Left colon (tissue), 2 donors: ENCODE results near the gene MRFAP1. TPM values are rescaled to one million over a fixed set of nuclear protein-coding genes. Genes with fewer than 3 reads are reported as not detected.
"Not testable (repeated sequence)": the region's sequence is repeated elsewhere in the genome, so short reads cannot be mapped to it uniquely, and the experiment has no call there.

Source experiments
- ATAC-seq: fragments of 200-7000 bp; cut with Tn5 transposase; one replicate; pipeline ENCODE4 v1.9.1; 2020; ENCODE audit warnings: mild to moderate bottlenecking, moderate library complexity
- DNase-seq, 2 donors: peaks; one replicate each; pipeline ENCODE4 v3.0.0-alpha.2; 2020
- intact Hi-C, 2 donors: fragments of 100-400 bp; cut with DNase I in 1 of 2; cut with micrococcal nuclease in 1 of 2; formaldehyde crosslinking; loops; one replicate each; pipeline versions ENCODE4 v1.11.2 to v1.14.0; 2022; cut with DNase I, micrococcal nuclease
- total RNA-seq, 2 donors: library from RNA; stranded (reverse); fragmentation: NEBNext Ultra II Directional; extraction: Animal tissue kit (Norgen Biotek cat#: 25700); gene quantifications; one replicate each; pipeline ENCODE4 v1.2.1, GENCODE V29; 2021
- donor health status: DM: no; HTN: no; CAD: no.
- donor health status: DM: yes; HTN: yes; CAD: no.

The MRFAP1 gene
- total RNA-seq, 2 donors from 2014 or later = 168 to 169 TPM

DNA sequence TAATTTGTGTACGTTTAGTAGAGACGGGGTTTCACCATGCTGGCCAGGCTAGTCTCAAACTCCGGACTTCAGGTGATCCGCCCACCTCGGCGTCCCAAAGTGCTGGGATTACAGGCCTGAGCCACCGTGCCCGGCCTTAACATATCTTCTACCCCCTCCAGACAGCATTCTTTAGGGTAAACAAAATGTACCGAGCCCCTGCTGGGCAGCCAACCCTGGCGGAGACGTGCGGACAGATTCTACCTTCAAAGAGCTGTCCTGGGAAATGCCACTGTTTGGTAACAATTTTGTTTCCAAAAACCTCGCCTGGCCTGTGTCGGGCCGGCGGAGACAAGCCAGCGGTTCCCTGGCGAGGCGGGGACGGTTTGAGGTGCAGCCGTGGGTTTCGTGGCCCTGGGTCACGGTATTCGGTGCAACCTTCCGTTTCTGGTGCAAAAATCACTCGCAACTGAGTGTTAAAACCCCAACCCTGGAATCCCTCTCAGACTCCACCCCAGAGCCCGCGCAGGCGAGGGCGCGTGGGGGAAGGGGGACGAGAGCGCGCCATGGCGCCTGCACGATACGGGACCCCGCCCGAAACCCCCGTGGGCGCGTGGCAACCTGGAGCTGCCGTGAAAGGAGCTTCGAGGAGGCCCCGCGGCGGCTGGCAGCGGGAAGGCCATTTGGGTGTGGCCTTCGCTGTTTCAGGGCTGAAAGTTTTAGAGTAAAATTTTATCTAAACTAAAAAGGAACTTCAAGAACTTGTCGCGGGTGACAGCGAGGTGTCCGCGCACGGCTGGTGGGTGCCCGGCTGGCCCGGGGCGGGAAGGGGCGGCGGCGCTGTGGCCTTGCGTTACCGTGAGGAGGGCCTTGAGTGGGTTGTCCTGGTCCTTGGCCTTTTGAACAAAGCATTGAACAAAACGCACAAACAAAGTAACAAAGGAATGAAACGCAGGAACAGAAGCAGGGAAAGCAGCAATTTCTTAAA, 17.0 kb downstream of the MRFAP1 start:
- intact Hi-C loops = no loop called here
- ATAC-seq (no peak), DNase-seq (no peak)

DNA sequence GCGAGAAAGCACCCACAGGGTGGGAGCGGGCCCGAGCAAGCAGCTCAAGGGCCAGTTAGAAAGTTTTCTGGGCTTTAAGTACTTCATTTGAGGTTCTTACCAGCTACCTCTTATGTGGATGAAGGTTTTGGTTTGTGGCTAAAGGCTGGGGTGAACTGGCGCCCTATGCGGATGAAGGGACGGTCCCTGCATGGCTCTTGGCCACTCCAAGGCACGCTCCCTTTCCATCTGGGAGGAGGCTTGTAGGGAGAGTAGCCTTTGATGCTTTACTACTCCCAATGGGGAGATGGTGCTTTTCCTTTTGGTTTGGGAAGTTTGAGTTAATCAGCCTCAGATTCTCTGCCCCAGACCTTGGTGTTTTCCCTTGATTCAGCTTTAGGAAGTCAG, 17.7 kb downstream of the MRFAP1 start:
- ATAC-seq = no peak
- DNase-seq = no peak
- intact Hi-C loops = no loop called here

DNA sequence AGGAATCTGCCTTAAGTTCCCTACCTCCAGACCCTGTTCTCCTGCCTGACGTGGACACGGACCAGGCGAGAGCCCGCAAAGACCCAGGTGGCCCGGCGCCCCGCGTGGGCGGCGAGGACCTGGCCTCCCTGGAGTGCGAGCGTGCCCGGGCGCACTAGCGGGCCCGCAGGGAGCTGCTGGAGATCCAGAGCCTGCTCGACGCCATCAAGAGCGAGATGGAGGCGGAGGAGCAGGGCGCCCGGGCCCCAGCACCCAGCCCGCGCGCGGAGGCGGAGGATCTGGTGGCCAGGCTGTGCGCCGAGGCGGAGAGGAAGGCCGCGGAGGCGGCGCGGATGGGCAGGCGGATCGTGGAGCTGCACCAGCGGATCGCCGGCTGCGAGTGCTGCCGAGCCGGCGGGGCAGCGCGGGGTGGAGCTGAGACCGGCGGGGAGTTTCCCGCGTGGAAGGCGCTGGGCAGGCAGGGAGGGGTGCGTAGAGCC, 18.2 kb downstream of the MRFAP1 start:
- DNase-seq (peak in 1 of 2 donors; percentile 39), ATAC-seq (peak; percentile 61)
- intact Hi-C loops = no loop called here

DNA sequence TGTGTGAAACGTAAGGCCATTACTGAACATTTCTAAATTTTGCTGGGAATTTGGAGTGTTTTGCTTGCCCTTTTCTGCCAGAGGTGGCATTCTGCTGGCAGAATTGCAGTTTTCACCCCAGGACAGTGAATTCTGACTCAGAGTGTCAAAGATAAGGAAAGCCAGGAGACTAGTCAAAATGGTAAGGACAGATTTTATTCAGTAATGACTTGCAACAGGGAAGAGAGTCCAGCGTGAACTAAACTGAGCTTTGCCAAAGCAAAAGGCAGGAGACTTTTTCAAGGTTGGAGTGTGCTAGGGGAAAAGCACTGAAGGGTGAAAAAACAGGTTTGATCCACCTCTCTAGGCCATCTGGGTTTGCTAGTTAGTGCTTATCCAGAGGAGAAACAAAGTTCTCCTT, 19.4 kb downstream of the MRFAP1 start:
- ATAC-seq = no peak
- intact Hi-C loops = no loop called here

DNA sequence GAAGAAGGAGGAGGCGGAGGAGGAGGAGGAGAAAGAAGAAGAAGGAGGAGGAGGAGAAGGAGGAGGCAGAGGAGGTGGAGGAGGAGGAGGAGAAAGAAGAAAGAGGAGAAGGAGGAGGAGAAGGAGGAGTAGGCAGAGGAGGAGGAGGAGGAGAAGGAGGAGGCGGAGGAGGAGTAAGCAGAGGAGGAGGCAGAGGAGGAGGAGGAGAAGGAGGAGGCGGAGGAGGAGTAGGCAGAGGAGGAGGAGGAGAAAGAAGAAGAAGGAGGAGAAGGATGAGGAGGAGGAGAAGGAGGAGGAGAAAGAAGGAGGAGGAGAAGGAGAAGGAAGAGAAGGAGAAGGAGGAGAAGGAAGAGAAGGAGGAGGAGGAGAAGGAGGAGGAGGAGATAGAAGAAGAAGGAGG, 19.9 kb downstream of the MRFAP1 start:
- intact Hi-C loops = no loop called here
- ATAC-seq (no peak), DNase-seq (no peak)

More for the DNA sequence above, 19.4 kb downstream of the MRFAP1 start:
- no peak for DNase-seq

DNA sequence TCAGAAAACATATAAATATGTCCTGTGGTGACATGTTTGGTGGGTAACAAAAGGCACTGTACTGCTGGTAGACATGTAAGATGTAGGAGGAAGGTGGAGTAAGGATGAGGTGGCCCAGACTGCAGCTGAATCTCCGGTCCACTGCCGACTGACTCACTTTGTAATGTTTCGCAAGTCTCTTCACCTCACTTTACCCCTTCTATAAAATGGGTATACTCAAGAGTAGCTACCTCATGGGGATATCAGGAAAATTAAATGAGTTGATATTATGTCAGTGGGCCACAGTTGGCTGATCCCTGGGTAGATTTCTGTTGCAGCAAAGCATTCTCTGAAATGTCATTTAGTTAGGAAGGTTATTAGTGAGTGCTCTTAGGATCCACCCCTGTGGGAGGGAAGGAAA, 22.1 kb downstream of the MRFAP1 start:
- intact Hi-C loops = no loop called here
- no peak for ATAC-seq

DNA sequence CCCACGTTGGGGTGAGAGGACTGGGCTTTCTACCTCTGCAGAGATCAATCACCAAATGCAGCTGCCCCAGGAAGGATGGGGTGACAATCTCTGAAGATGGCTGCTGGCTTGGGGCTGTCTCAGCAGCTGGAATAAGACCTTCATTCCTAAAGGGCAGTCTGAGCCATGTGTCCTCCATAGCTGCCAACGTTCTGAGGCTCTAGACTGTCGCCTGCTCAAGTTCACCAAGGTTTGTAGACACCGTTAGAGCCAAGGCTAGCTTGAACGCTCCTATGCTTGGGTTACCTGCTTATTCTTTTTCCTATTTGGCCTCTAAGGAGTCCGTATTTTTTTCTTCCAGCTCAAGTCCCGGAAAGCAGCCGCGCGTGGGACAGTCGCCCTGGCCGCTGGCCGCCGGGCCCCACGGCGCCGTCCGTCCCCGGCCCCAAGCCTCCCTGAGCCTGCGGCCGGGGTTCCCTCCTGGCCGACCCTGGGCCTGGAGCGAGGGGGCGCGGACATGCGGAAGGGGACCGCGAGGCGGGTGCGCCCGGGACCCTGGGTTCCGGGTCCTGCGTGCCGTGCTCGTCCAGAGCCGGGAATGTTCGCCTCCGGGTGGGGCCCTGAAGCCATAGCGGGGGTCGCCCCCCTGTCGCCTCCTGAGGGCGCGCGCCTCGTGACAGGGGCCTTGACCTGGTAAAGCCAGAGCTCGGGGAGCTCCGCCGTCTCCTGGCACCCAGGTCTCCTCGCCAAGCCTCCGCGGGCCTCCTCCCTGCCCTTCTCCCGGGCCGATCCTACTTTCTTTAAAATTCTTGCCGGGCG, 23.3 kb downstream of the MRFAP1 start:
- intact Hi-C loops = no loop called here
- ATAC-seq (no peak), DNase-seq (peak in 1 of 2 donors; percentile 12)

More for the DNA sequence above, 22.1 kb downstream of the MRFAP1 start:
- no peak for DNase-seq

DNA sequence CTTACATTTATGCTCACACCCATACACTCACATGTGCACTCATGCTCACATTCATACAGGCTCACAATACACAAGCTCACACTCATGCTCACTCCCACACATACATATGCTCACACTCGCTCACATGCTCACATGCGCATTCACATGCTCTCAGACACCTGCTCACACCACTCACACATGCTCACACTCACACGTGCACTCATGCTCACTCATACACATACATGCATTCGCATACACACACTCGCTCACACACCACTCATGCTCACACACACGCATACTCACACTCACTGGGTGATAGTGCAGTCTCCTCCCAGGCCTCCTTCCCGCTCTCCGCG, 24.8 kb downstream of the MRFAP1 start:
- DNase-seq = no peak
- peak; percentile 4 for ATAC-seq
- intact Hi-C loops = no loop called here

DNA sequence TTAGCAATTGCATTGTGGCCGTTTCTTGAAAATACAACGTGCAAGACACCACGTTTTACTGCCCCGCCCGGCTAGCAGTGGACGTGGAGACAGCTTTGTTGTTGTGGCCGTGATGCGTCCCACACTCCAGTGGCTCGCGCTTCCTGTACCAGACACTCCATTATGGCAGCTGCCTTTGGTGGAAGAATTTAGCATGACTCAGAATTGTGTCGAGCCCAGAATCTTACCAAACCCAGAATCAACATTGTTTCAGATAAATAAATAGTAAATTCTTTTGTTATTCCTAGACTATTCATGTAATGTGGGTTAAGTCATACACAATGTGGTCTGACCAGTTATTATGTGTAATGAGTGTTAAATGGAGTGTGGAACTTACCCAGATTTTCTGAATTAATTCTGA, 27.9 kb downstream of the MRFAP1 start:
- ATAC-seq (no peak), DNase-seq (no peak)
- intact Hi-C loops = no loop called here

DNA sequence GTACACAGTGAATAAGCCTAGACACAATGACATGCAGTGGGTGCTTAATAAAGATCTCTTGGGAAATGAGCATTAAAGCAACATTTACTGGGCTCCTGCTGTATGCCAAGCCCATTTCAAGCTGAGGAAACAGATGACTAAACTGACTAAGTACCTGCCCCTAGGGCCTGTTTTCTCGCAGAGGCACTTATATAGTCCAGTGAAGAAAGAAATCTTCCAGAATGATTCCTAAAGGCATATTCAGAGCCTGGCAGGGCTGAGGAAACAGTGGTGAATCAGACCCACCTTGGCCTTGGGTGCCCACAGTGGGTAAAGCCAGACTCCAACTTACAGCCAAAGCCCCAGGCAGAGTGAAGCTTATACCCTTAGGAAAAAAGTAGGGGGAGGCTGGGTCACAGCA, 31.2 kb downstream of the MRFAP1 start:
- ATAC-seq (no peak), DNase-seq (no peak)
- intact Hi-C loops = no loop called here

DNA sequence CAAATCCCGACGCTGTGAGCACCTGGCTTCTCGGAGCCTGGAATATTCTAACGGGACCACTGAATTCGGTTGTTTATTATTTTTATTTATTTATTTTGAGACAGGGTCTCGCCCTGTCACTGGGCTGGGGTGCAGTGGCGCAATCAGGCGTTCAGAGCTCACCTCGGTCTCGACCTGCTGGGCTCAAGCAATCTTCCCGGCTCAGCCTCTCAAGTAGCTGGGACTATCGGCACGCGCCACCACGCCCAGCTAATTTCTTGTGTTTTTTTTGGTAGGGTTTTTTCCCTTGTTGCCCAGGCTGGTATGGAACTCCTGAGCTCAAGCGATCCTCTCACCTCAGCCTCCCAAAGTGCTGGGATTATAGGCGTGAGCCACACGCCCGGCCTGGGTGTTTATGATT, 31.6 kb downstream of the MRFAP1 start:
- ATAC-seq (no peak), DNase-seq (no peak)
- intact Hi-C loops = no loop called here

DNA sequence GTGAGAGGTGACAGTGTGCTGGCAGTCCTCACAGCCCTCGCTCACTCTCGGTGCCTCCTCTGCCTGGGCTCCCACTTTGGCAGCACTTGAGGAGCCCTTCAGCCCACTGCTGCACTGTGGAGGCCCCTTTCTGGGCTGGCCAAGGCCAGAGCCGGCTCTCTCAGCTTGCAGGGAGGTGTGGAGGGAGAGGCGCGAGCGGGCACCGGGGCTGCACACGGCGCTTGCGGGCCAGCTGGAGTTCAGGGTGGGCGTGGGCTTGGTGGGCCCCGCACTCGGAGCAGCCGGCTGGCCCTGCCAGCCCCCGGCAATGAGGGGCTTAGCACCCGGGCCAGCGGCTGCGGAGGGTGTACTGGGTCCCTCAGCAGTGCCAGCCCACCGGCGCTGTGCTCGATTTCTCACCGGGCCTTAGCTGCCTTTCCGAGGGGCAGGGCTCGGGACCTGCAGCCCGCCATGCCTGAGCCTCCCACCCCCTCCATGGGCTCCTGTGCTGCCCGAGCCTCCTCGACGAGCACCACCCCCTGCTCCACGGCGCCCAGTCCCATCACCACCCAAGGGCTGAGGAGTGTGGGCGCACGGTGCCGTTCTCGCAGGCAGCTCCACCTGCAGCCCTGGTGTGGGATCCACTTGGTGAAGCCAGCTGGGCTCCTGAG, 32.2 kb downstream of the MRFAP1 start:
- intact Hi-C loops, ATAC-seq: not testable (repeated sequence)
- DNase-seq = peak in 1 of 2 donors; percentile 33

DNA sequence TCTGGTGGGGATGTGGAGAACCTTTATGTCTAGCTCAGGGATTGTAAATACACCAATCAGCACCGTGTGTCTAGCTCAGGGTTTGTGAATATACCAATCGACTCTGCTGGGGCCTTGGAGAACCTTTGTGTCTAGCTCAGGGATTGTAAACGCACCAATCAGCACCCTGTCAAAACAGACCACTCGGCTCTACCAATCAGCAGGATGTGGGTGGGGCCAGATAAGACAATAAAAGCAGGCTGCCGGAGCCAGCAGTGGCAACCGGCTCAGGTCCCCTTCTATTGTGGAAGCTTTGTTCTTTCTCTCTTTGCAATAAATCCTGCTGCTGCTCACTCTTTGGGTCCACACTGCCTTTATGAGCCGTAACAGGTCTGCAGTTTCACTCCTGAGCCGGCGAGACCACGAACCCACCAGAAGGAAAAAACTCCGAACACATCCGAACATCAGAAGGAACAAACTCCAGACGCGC, 32.7 kb downstream of the MRFAP1 start:
- peak in 1 of 2 donors; percentile 55 for DNase-seq
- ATAC-seq = peak; percentile 44
- intact Hi-C loops = not testable (repeated sequence)

DNA sequence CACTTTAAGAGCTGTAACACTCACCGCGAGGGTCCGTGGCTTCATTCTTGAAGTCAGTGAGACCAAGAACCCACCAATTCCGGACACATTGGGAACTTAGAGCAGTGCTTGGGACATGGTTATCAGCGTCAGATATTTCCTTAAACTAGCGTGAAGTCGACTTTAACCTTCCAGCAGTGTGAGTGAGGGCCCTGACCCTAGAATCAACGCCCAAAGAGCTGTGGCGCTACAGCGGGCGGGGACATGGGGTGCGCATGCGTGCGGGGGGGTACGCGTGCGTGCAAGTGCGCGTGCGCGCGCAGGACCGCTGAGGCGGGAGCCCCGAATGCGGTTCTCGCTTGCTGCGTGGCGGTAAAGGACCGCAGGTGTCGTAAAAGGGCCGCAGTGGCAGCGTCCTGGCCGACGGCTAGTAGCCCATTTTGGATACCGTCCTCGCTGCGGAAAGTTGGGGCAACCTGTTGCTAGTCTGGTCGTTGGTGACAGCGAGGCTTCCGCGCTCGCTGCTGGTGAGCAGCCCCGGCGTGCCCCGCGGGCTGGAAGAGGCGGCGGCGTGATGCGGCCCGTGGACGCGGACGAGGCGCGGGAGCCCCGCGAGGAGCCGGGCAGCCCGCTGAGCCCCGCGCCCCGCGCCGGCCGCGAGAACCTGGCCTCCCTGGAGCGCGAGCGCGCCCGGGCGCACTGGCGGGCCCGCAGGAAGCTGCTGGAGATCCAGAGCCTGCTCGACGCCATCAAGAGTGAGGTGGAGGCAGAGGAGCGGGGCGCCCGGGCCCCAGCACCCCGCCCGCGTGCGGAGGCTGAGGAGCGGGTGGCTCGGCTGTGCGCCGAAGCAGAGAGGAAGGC, 33.4 kb downstream of the MRFAP1 start:
- ATAC-seq = peak; percentile 86
- intact Hi-C loops = no loop called here

DNA sequence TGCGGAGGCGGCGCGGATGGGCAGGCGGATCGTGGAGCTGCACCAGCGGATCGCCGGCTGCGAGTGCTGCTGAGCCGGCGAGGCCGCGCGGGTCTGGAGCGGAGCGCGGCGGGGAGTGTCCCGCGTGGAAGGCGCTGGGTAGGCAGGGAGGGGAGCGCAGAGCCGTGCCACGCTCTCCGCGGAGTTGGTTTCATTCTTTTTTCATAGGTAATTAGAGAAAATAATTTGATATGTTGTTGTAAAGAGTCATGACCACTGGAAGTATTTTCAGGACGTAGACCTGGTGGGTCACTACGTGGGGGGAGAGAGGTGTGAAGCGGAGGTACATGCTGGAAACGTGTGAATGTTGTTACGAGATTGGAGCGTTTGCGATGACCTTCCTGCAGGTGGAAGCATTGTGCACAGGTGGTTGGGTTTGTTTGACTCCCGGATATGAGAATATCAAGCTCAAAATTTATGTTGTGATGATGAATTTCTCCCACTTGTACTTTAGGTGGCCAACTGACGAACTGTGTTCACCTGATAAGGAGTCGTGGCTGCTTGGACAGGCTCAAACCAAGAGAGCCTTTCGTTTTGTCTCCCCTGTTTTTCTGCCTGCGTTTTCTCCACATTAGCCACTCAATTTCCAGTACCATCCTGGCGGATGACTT, 34.1 kb downstream of the MRFAP1 start:
- peak; percentile 47 for ATAC-seq

More for the DNA sequence above, 33.4 kb downstream of the MRFAP1 start:
- peak; percentile 93 to 96 for DNase-seq

DNA sequence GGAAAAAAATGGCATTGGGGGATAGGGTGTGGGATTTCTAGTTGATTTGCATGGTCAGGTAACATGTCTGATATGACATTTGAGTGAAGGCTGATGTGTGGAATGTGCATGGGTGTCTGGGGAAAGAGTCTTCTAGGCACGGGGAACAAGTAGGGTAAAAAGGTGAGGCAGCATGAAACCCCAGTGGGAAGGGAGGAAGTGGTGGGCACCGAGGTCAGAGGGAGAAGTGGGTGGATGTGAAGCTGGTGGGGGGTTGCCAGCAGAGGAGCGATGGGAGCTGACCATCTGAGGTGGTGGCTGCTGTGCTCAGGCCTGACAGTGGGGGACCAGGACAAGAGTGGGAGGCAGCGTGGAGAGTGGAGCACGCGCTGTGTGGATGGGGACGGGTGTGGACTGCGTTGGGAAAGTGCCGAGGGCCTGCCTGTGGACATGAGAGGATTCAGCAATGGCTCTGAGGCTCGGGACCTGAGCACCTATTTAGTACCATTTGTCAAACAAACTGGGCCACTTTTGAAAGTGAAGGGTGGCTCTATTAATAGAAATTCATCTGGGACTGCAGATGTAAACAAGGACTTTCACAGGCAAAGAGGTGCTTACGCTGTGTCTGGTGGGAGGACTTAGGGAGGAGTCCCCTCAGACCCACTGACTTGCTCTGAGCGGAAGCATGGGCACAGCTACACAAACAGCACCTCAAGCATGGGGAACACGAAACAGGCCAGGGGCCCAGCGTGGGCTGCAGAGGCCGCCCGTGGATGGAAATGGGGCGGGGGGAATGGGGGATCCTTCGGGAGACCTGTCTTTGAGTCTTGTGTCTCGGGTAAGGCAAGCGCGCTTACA, 36.5 kb downstream of the MRFAP1 start:
- ATAC-seq = no peak
- DNase-seq = no peak
- intact Hi-C loops = no loop called here

More for the DNA sequence above, 34.1 kb downstream of the MRFAP1 start:
- intact Hi-C loops = no loop called here
- DNase-seq = peak; percentile 54 to 61
